Measurements from ENCODE around the gene BCL2L1. TPM values are rescaled to one million over a fixed set of nuclear protein-coding genes. Genes with fewer than 3 reads are reported as not detected.

Gene BCL2L1
- total and polyA plus RNA-seq, 9 donors, result 21.7 to 65.1 (median 40.2) TPM

DNA sequence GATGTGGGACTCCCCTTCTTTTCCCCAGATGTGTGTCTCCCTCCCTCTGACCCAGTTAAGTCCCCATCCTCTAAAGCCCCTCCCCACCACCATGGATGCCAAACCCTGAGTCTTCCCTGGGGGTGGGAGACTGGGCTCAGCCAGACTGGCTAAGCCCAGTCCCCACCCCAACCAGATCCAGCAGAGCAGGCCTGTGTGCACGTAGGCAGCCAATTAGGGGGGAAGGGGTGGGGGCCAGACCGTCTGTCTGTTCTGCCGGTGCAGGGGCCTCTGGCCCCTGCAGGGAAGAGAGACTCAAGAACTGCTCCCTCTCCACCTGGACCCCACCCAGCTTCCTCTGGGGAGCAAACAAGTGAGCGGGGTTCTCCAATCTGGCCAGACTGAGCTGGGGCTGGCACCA is 84.4 kb downstream of the BCL2L1 start:
- 63 to 84% (median 67%) methylated on average over 4 of the region's 4 CpGs for WGBS, 3 donors
- no peak for DNase-seq
- Histone ChIP-seq H3K4me1 (ENCODE audit: insufficient read depth) (no peaks in the 10 kb centered on the region), H3K9me3 (no peaks in the 10 kb centered on the region), H3K4me3 (no peak overlapping the region), H3K27ac (no peak overlapping the region), H3K27me3 (no peaks in the 10 kb centered on the region), H3K36me3 (no peaks in the 10 kb centered on the region)
- intact Hi-C loops (cut with DNase I), result no loop called here
- TF ChIP-seq EP300 (IDR thresholded peaks at IDR 0.05) (no peak), POLR2A (IDR thresholded peaks at IDR 0.05) (no peak)
- TF ChIP-seq, protein P1, sequence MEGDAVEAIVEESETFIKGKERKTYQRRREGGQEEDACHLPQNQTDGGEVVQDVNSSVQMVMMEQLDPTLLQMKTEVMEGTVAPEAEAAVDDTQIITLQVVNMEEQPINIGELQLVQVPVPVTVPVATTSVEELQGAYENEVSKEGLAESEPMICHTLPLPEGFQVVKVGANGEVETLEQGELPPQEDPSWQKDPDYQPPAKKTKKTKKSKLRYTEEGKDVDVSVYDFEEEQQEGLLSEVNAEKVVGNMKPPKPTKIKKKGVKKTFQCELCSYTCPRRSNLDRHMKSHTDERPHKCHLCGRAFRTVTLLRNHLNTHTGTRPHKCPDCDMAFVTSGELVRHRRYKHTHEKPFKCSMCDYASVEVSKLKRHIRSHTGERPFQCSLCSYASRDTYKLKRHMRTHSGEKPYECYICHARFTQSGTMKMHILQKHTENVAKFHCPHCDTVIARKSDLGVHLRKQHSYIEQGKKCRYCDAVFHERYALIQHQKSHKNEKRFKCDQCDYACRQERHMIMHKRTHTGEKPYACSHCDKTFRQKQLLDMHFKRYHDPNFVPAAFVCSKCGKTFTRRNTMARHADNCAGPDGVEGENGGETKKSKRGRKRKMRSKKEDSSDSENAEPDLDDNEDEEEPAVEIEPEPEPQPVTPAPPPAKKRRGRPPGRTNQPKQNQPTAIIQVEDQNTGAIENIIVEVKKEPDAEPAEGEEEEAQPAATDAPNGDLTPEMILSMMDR (IDR thresholded peaks at IDR 0.05), result no peak

DNA sequence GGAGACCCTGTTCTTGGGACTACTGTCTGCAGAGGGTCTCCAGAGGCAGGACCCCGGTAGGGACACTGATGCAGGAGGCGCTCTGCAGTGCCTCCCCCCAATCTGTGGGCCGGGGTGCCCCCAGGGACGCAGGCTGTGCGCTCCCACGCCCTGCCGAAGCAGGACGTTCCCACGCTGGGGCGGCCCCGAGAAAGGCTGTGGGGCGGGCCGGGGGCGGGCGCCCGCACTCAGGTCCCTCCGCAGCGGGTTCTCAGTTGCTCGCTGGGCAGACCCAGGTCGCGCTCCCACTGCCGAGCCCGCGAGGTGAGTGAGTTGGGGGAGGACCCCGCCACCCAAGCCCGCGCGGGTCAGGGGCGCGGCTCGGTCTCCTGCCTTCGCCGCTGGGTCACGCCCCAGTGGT is 85.0 kb downstream of the BCL2L1 start, which contains the start of gene COX4I2:
Gene COX4I2, plus strand, starts transcription at position 253 of the 400 bp plus-strand sequence. CDS start 1,106 bp downstream, outside the sequence.
- no peak for TF ChIP-seq POLR2A (IDR thresholded peaks at IDR 0.05)
- TF ChIP-seq, protein P1 (IDR thresholded peaks at IDR 0.05), result no peak
- TF ChIP-seq EP300 (IDR thresholded peaks at IDR 0.05), result no peak
- H3K9me3 ChIP-seq, result no peaks in the 10 kb centered on the region
- no peak within 1 kb of the TSS for H3K27ac ChIP-seq
- no peaks in the 10 kb centered on the region for H3K4me1 ChIP-seq (ENCODE audit: insufficient read depth)
- no peaks in the 10 kb centered on the region for H3K36me3 ChIP-seq
- no peaks in the 10 kb centered on the region for H3K27me3 ChIP-seq
- no peak within 1 kb of the TSS for H3K4me3 ChIP-seq
- DNase-seq, result no peak
- intact Hi-C loops (cut with DNase I), result no loop called here
- 6 to 22% (median 18%) methylated on average over 26 to 34 of the region's 34 CpGs for WGBS, 3 donors

DNA sequence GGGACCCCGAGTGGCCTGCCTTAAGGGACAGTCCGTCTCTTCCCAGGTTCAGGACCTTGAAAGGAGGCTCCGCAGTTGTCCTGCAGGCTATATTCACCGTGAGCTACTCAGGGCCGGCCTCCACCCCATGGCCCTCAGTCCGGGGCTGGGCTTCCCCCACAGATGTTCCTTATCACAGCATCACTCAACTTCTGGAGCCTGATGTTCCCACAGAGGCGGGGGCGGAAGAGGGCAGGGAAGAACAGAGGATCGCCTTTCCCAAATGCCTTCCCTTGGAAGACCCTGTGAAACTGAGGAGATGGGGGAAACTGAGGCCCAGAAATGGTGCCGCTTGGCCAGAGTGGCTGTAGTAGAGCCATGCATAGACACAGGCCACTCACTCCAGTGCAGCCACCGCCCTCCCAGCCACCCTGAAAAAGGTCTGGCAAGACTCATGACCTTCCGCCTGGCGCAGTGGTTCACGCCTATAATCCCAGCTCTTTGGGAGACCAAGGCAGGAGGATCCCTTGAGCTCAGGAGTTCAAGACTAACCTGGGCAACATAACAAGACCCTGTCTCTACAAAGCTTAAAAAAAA is 89.2 kb downstream of the BCL2L1 start:
- H3K27me3 ChIP-seq, result no peaks in the 10 kb centered on the region
- DNase-seq, result no peak
- no peak overlapping the region for H3K4me3 ChIP-seq
- 61 to 77% (median 64%) methylated on average over 14 of the region's 14 CpGs for WGBS, 3 donors
- H3K9me3 ChIP-seq, result no peaks in the 10 kb centered on the region
- no peaks in the 10 kb centered on the region for H3K4me1 ChIP-seq (ENCODE audit: insufficient read depth)
- H3K36me3 ChIP-seq, result no peaks in the 10 kb centered on the region
- H3K27ac ChIP-seq, result no peak overlapping the region
- no peak for TF ChIP-seq POLR2A (IDR thresholded peaks at IDR 0.05)
- no peak for TF ChIP-seq EP300 (IDR thresholded peaks at IDR 0.05)
- TF ChIP-seq, protein P1 (IDR thresholded peaks at IDR 0.05), result no peak
- intact Hi-C loops (cut with DNase I), result no loop called here

DNA sequence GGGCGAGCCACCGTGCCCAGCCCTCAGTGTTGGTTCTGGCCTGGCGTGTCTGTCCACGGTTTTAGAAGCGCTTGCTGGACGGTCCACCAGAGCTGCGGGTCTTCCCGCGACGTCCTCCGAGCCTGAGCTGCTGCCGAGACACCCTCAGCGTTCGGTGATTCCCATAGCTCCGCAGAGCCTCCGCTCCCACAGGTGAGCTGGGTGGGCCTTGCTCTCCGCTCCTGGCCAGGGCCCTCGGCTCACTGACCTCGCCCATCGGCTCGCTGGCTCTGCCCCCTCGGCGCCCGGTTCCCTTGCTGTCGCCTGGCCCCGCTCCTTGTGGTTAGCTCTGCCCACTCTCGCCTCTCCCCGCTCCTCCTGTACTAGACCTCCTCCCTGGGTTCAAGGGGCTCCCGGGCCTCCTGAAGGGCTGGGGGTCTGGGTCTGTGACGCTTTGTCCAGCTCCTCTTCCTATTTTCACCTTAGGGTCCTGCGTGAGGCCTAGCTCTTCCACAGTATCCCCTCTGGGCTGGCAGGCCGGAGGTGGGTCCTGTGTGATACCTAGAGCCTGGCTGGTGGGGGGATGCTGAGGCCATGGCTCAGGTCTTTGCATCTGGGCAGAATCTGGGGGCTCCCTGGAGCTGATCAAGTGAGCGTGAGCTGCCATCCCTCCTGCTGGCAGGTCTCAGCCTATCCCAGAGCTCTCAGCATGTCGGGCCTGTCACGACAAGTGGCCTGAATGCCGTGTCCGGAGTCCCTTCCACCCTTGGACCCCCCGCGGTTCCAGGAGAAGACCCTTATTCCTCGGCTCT is 89.9 kb downstream of the BCL2L1 start:
- no peak for TF ChIP-seq EP300 (IDR thresholded peaks at IDR 0.05)
- TF ChIP-seq, protein P1 (IDR thresholded peaks at IDR 0.05), result no peak
- no peak for TF ChIP-seq POLR2A (IDR thresholded peaks at IDR 0.05)
- H3K4me3 ChIP-seq, result no peak overlapping the region
- 93 to 96% (median 94%) methylated on average over 39 to 40 of the region's 40 CpGs for WGBS, 3 donors
- intact Hi-C loops (cut with DNase I), result no loop called here
- no peaks in the 10 kb centered on the region for H3K27me3 ChIP-seq
- H3K9me3 ChIP-seq, result no peaks in the 10 kb centered on the region
- no peak for DNase-seq
- H3K27ac ChIP-seq, result no peak overlapping the region
- H3K4me1 ChIP-seq (ENCODE audit: insufficient read depth), result no peaks in the 10 kb centered on the region
- H3K36me3 ChIP-seq, result no peaks in the 10 kb centered on the region

All from ovary (tissue), 9 donors.